GM19025 (cell line): Measurements from ENCODE around the gene SCNN1A.

Experiments used
- ATAC-seq: cut with Tn5 transposase; IDR thresholded peaks from one replicate; pipeline ENCODE4 v1.9.1; 2021; ENCODE audit warnings: mild to moderate bottlenecking, low read depth, moderate library complexity; ENCODE audit not compliant: unreplicated experiment

SCNN1A gene

DNA sequence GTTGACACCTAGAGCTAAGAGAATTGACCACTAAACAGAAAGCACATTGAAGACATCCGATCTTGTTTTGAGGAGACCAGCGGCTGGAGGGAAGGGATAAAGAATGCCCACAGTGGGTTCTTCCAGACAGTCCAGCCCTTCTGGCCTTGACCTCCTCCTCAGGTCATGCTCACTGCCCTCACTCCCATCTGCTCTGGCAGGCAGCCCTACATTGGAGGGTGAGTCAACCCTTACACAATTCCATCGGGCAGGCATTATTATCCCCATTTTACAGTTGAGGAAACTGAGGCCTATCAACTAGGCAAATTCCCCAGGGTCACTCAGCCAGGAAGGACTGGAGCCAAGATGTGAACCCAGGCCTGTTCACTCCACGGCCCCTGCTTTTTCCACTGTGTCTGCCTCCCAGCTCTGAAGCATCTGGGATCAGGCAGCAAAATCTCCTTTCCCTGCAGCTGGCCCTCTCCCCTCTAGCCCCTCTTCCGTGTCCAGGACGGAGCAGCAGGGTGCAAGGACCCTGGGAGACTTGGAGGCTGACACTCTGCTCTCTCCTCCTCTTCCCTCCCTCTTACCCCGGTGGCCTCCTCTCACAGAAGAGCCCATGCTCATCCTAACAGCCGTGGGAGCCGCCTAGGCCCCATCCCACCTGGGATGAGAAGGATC is 5.3 kb downstream of the SCNN1A start:
- no peak for ATAC-seq

- no peak for ATAC-seq
These were observed 6.3 kb downstream of the SCNN1A start for GRCh38 chr12:6368906-6369525.

GRCh38 chr12:6367969-6368892 is 7.1 kb downstream of the SCNN1A start:
- ATAC-seq, result no peak

- ATAC-seq, result no peak
These were observed 8.0 kb downstream of the SCNN1A start for GRCh38 chr12:6367065-6367968.

DNA sequence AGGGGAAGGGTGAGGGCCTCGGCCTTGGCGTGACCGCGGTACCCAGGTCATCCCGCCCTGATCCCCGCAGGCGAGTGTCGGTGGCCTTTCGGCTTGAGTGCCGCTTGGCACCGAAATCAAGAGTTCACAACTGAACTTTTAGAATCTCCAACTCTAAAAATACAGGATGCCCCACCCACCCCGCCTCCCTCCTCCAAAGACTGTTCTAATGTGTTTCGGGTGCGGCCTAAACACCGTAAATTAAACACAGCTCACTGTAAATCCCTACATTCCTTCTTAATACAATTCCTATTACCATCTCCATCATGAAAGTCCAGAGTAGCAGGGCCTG is 11.4 kb downstream of the SCNN1A start:
- ATAC-seq, result no peak

DNA sequence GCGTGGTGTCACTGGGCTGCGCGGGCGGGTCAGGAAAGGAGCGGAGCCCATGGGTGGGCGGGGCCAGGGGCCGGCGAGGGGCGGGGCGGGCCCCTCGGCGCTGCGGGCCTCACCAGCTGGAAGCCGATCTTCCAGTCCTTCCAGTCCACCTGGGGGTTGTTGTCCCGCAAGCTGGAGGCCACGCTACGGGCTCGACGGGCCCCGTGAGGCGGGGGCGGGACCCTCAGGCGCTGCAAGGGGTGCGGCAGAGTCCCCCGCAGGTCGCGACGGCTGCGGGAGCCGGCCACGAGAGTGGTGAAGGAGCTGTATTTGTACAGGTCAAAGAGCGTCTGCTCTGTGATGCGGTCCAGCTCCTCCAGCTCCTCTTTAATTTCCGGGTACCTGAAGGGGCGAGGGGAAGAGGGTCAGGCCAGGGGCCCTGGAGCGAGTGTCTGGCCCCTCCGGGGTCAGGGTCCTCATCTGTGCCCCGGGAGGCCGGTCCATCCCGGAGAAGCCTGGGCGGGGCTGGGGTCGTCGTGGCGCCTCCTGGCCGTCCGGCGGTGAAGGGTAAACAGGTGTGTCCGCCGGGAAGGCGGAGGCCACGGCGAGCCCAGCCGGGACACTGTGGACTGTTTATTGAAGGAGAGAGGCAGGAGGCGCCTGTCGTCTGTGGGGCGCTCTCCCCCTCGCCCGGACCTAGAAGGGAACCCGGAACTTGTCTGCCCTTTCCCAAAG is 11.9 kb downstream of the SCNN1A start:
- ATAC-seq, result no peak

DNA sequence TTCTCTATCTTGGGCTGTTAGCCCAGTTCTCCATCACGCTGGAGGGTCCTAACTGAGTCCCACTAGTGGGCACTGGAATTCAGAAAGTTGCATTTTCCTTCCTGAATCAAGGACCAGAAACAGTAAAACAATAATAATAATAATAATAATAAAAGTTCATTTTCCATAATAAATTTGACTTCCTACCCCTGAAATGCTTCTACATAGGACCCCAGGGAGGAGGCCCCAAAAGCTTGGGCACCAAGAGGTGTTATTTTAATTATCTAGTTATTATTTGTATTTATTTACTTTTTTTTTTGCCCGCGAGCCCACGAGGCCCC is 12.4 kb downstream of the SCNN1A start:
- no peak for ATAC-seq

DNA sequence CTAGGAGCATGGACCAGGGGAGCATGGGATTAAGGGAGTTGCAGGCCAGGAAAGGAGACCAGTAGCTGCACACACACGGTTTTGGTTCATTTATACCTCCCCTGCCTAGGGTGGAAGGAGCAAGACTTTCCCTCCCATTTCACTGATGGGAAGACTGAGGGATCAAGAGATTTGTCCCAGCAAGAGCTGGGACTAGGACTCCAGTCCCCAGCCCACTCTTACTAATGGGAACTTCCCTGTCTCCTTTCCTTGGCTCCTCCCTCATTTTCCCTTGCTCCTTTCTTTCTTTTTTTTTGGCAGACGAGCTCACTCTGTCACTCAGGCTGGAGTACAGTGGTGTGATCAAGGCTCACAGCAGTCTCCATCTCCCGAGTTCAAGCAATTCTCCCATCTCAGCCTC is 13.0 kb downstream of the SCNN1A start:
- no peak for ATAC-seq

DNA sequence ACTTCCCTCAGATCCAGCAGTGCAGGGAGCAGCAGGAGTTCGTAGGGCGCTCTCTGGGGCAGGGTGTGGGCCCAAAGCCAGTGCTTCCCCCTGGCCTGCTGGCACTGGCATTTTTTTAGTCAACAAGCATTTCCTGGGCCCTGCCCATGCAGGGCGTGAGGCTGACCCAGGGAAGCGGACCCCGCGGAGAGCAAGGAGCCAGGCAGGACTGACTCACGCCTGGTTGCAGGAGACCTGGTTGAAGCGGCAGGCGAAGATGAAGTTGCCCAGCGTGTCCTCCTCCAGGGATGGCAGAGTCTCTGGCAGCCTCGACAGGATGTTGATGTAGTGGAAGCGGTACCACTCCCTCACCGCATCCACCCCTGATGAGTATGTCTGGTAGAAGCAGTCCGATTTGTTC is 13.5 kb downstream of the SCNN1A start:
- ATAC-seq, result no peak

- ATAC-seq, result no peak
These were observed 14.5 kb downstream of the SCNN1A start for GRCh38 chr12:6360578-6361490.

- ATAC-seq, result no peak
These were observed 15.2 kb downstream of the SCNN1A start for GRCh38 chr12:6360080-6360571.

GRCh38 chr12:6358881-6359280 is 16.5 kb downstream of the SCNN1A start:
- no peak for ATAC-seq

GRCh38 chr12:6356374-6356820 is 19.0 kb downstream of the SCNN1A start:
- no peak for ATAC-seq

GRCh38 chr12:6355491-6356373 is 19.6 kb downstream of the SCNN1A start:
- no peak for ATAC-seq

- ATAC-seq, result no peak
These were observed 20.6 kb downstream of the SCNN1A start for GRCh38 chr12:6354495-6355393.

- no peak for ATAC-seq
These were observed 22.9 kb downstream of the SCNN1A start for GRCh38 chr12:6352193-6353173.
